Measurements from ENCODE around the gene COL6A3. TPM values are rescaled to one million over a fixed set of nuclear protein-coding genes. Genes with fewer than 3 reads are reported as not detected.

The COL6A3 gene
- total and polyA plus RNA-seq, 2 donors (not counting 1 experiment from before 2014, with no cell fraction given): 0.01 to 0.10 TPM

GRCh38 chr2:237351796-237352195 lies 62.2 kb downstream of the COL6A3 start:
- no peak overlapping the region for H3K9ac ChIP-seq (ENCODE audit: low read length)
- H3K79me2 ChIP-seq (ENCODE audit: control insufficient read depth, insufficient read depth, low read length): no peaks in the 10 kb centered on the region
- 100% methylated on average over 1 of the region's 4 CpGs for WGBS (ENCODE audit: insufficient coverage)
- no peaks in the 10 kb centered on the region for H3K36me3 ChIP-seq (replicated peaks in 1 of 2; ENCODE audit: control extremely low read depth in 1 of 2, control insufficient read depth in 1 of 2, extremely low read depth in 1 of 2, insufficient read depth in 2 of 2, low read length in 1 of 2)
- intact Hi-C loops (cut with micrococcal nuclease): no loop called here
- no peak overlapping the region for H2AFZ ChIP-seq (ENCODE audit: insufficient read depth, low read depth, low read length, poor library complexity, severe bottlenecking)
- H3K4me3 Mint-ChIP-seq: no peak overlapping the region
- H3K27me3 Mint-ChIP-seq: peaks cover 13% of the 10 kb centered on the region
- H4K20me1 ChIP-seq (ENCODE audit: control insufficient read depth, insufficient read depth, low read length, poor library complexity, severe bottlenecking): no peaks in the 10 kb centered on the region
- H3K27me3 ChIP-seq (replicated peaks in 1 of 4; ENCODE audit: control extremely low read depth in 1 of 4, control insufficient read depth in 3 of 4, insufficient read depth in 4 of 4, low read length in 3 of 4): no peaks in the 10 kb centered on the region
- ATAC-seq (ENCODE audit: low read depth) (no peak), DNase-seq (no peak)
- H3K4me1 Mint-ChIP-seq: no peaks in the 10 kb centered on the region
- H3K27ac ChIP-seq (ENCODE audit: low read length in 2 of 2): no peak overlapping the region
- TF ChIP-seq, protein P1, sequence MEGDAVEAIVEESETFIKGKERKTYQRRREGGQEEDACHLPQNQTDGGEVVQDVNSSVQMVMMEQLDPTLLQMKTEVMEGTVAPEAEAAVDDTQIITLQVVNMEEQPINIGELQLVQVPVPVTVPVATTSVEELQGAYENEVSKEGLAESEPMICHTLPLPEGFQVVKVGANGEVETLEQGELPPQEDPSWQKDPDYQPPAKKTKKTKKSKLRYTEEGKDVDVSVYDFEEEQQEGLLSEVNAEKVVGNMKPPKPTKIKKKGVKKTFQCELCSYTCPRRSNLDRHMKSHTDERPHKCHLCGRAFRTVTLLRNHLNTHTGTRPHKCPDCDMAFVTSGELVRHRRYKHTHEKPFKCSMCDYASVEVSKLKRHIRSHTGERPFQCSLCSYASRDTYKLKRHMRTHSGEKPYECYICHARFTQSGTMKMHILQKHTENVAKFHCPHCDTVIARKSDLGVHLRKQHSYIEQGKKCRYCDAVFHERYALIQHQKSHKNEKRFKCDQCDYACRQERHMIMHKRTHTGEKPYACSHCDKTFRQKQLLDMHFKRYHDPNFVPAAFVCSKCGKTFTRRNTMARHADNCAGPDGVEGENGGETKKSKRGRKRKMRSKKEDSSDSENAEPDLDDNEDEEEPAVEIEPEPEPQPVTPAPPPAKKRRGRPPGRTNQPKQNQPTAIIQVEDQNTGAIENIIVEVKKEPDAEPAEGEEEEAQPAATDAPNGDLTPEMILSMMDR (IDR thresholded peaks at IDR 0.05): no peak
- no peak for TF ChIP-seq EZH2 (IDR thresholded peaks at IDR 0.05; ENCODE audit: borderline replicate concordance, insufficient read depth, low read depth, low read length, poor library complexity, severe bottlenecking)
- ChIA-PET POLR2A (no interaction called here), CTCF (no interaction called here)
- H3K9me3 Mint-ChIP-seq (ENCODE audit: insufficient read depth): no peaks in the 10 kb centered on the region
- H3K27ac Mint-ChIP-seq: no peak overlapping the region
- H3K4me1 ChIP-seq (ENCODE audit: control insufficient read depth in 2 of 2, insufficient read depth in 2 of 2, low read length in 2 of 2): no peaks in the 10 kb centered on the region
- H3K4me3 ChIP-seq (ENCODE audit: control extremely low read depth in 1 of 5, extremely low read depth in 1 of 5, insufficient read depth in 1 of 5, low read depth in 2 of 5, low read length in 4 of 5): no peak overlapping the region
- H3K4me2 ChIP-seq (replicated peaks; ENCODE audit: low read depth, low read length, poor library complexity, severe bottlenecking): no peak overlapping the region
- H3K9me3 ChIP-seq (ENCODE audit: control extremely low read depth in 1 of 3, control insufficient read depth in 2 of 3, insufficient read depth in 1 of 3, low read length in 2 of 3): no peaks in the 10 kb centered on the region

DNA sequence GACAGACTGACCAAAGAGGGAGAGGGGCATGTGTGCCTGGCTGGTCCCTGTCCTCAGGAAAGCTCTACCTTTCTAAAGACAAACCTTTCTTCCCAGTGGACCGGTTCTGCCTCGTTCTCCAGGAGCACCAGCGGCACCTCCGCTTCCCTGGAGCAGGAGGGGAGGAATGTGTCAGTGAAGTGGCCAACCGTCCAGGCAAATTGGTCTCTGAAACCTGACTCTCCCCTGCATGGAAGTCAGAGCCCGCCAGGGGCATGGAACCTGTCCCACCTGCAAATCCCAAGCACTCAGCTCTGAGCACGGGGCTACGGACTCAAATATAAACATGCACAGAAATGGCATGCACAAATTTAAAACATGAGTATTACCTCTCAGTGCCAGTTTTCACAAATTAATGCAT lies 62.9 kb downstream of the COL6A3 start:
- no peak overlapping the region for H3K4me3 ChIP-seq (ENCODE audit: control extremely low read depth in 1 of 5, extremely low read depth in 1 of 5, insufficient read depth in 1 of 5, low read depth in 2 of 5, low read length in 4 of 5)
- 85% methylated on average over 3 of the region's 8 CpGs for WGBS (ENCODE audit: insufficient coverage)
- H3K4me3 Mint-ChIP-seq: no peak overlapping the region
- intact Hi-C loops (cut with micrococcal nuclease): no loop called here
- H3K9ac ChIP-seq (ENCODE audit: low read length): no peak overlapping the region
- H3K9me3 Mint-ChIP-seq (ENCODE audit: insufficient read depth): no peaks in the 10 kb centered on the region
- no peaks in the 10 kb centered on the region for H4K20me1 ChIP-seq (ENCODE audit: control insufficient read depth, insufficient read depth, low read length, poor library complexity, severe bottlenecking)
- no peaks in the 10 kb centered on the region for H3K9me3 ChIP-seq (ENCODE audit: control extremely low read depth in 1 of 3, control insufficient read depth in 2 of 3, insufficient read depth in 1 of 3, low read length in 2 of 3)
- H2AFZ ChIP-seq (ENCODE audit: insufficient read depth, low read depth, low read length, poor library complexity, severe bottlenecking): no peak overlapping the region
- no peaks in the 10 kb centered on the region for H3K4me1 ChIP-seq (ENCODE audit: control insufficient read depth in 2 of 2, insufficient read depth in 2 of 2, low read length in 2 of 2)
- no peak overlapping the region for H3K27ac ChIP-seq (ENCODE audit: low read length in 2 of 2)
- no peaks in the 10 kb centered on the region for H3K36me3 ChIP-seq (replicated peaks in 1 of 2; ENCODE audit: control extremely low read depth in 1 of 2, control insufficient read depth in 1 of 2, extremely low read depth in 1 of 2, insufficient read depth in 2 of 2, low read length in 1 of 2)
- peaks cover 15% of the 10 kb centered on the region for H3K27me3 Mint-ChIP-seq
- no peak overlapping the region for H3K27ac Mint-ChIP-seq
- ChIA-PET CTCF (no interaction called here), POLR2A (no interaction called here)
- H3K4me1 Mint-ChIP-seq: no peaks in the 10 kb centered on the region
- TF ChIP-seq, protein P1 (IDR thresholded peaks at IDR 0.05): no peak
- TF ChIP-seq EZH2 (IDR thresholded peaks at IDR 0.05; ENCODE audit: borderline replicate concordance, insufficient read depth, low read depth, low read length, poor library complexity, severe bottlenecking): no peak
- H3K27me3 ChIP-seq (replicated peaks in 1 of 4; ENCODE audit: control extremely low read depth in 1 of 4, control insufficient read depth in 3 of 4, insufficient read depth in 4 of 4, low read length in 3 of 4): no peaks in the 10 kb centered on the region
- ATAC-seq (ENCODE audit: low read depth) (no peak), DNase-seq (no peak)
- H3K4me2 ChIP-seq (replicated peaks; ENCODE audit: low read depth, low read length, poor library complexity, severe bottlenecking): no peak overlapping the region
- no peaks in the 10 kb centered on the region for H3K79me2 ChIP-seq (ENCODE audit: control insufficient read depth, insufficient read depth, low read length)
